ENCODE measurements around the gene EIF3F. TPM values are rescaled to one million over a fixed set of nuclear protein-coding genes. Genes with fewer than 3 reads are reported as not detected.

Gene EIF3F
- total and polyA plus RNA-seq, 4 donors, result 110 to 277 (median 217) TPM

DNA sequence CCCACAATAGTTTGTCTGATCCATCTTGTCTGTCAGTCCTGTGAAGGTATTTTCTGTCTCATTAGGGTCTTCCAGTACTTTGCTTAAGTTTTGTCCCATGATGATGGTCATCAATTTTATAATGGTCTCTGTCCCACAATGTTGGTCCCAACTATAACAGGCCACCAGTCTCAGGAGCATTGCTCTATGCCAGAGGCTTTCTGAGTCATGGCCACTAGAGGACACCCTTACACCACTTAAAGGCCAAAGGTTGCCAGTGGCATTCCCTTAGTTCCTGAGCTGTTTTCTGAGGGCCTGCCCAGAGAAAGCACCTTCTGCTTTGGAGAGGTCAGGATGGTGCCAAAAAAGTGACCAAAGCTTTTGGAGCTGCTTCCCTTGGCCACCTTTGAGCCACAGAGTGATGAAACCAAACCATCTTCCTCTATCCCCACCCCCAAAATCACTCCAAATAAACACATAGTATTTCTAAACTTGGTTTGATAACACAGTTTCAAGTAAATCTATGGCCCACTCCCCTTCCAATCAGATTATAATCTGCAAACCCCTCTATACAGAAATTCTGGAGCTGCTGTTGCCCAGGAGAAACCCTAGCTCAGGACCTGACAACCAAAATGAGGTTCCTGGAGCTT lies 19.3 kb downstream of the EIF3F start:
- peak in 4 of 6 donors; percentile 73 to 92 (median 82) for DNase-seq (ENCODE audit: low read depth in 4 of 6, low spot score in 6 of 6)
- Histone ChIP-seq H3K9me3 (ENCODE audit: control insufficient read depth, insufficient read depth, low read length) (no peaks in the 10 kb centered on the region), H3K36me3 (ENCODE audit: control insufficient read depth, insufficient read depth, low read length) (no peaks in the 10 kb centered on the region), H3K4me3 (ENCODE audit: low read depth, low read length) (no peak overlapping the region), H3K27me3 (ENCODE audit: control insufficient read depth, insufficient read depth, low read length) (peaks cover 2% of the 10 kb centered on the region), H3K27ac (ENCODE audit: low read depth, low read length) (no peak overlapping the region), H3K4me1 (ENCODE audit: control insufficient read depth, insufficient read depth, low read length) (peaks cover under 1% of the 10 kb centered on the region)

DNA sequence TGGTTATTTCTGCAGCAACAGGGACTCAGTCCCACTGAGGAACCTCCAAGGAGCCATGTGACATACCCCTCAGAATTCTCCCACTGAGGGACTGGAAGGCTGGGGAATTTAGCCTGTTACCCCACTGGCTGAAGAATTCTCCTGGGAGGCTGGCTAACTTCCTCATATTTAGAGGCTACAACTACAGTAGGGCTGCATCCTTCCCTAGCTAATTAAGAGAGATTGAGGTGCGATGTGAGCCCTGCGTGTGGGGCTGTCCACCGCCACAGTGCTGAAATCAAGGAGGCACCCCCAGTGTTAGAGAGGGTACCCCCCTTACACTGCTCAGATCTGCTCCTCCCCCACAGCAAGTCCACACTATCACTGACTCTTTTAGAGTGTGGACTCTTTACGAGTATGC lies 21.1 kb downstream of the EIF3F start:
- peaks cover 2% of the 10 kb centered on the region for H3K27me3 ChIP-seq (ENCODE audit: control insufficient read depth, insufficient read depth, low read length)
- DNase-seq (ENCODE audit: low read depth in 4 of 6, low spot score in 6 of 6), result no peak
- no peaks in the 10 kb centered on the region for H3K9me3 ChIP-seq (ENCODE audit: control insufficient read depth, insufficient read depth, low read length)
- H3K36me3 ChIP-seq (ENCODE audit: control insufficient read depth, insufficient read depth, low read length), result no peaks in the 10 kb centered on the region
- H3K27ac ChIP-seq (ENCODE audit: low read depth, low read length), result no peak overlapping the region
- H3K4me1 ChIP-seq (ENCODE audit: control insufficient read depth, insufficient read depth, low read length), result peaks cover 3% of the 10 kb centered on the region
- WGBS (ENCODE audit: insufficient coverage), result 60% methylated on average over 1 of the region's 4 CpGs
- H3K4me3 ChIP-seq (ENCODE audit: low read depth, low read length), result no peak overlapping the region

DNA sequence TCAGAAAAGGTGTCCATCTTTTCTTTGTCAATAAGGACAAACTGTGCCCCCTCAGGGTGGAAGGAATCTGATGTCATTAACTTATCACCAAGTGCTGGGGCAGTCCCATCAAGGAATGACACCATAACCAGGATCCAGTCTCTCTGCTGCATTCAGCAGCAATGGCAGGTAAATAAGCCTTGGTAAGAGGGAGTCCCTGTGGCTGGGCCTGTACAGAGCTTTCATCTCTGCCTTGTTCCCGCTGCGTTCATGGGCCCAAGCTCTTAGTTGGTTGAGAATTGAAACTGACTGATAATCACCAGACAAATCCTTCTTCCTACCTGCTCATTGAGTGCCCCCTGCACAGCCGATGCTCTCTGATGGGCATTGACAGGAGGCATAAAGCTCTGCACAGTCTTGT lies 22.7 kb downstream of the EIF3F start:
- DNase-seq (ENCODE audit: low read depth in 4 of 6, low spot score in 6 of 6), result no peak
- H3K4me3 ChIP-seq (ENCODE audit: low read depth, low read length), result no peak overlapping the region
- H3K9me3 ChIP-seq (ENCODE audit: control insufficient read depth, insufficient read depth, low read length), result no peaks in the 10 kb centered on the region
- H3K4me1 ChIP-seq (ENCODE audit: control insufficient read depth, insufficient read depth, low read length), result peaks cover 3% of the 10 kb centered on the region
- peaks cover 2% of the 10 kb centered on the region for H3K27me3 ChIP-seq (ENCODE audit: control insufficient read depth, insufficient read depth, low read length)
- no peaks in the 10 kb centered on the region for H3K36me3 ChIP-seq (ENCODE audit: control insufficient read depth, insufficient read depth, low read length)
- WGBS (ENCODE audit: insufficient coverage), result 96% methylated on average over 3 of the region's 3 CpGs
- H3K27ac ChIP-seq (ENCODE audit: low read depth, low read length), result no peak overlapping the region

DNA sequence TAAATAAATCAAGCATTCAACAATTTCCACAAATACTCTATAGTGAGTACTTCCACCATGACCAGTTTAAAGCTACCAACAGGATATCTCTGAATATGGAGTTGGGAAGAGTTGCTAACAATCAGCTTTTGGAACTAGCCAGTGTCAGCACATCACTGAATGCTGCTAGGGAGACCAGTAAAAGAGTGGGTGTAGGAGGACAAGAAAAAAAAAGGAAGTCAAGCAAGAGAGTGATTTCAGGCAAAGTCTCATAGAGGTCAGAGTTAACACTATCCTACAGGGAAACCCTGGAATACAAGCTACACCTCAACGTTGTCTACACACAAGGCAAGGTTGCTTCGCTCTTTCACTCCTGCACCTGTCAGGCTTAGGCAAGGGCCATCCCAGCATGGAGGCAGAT lies 24.2 kb downstream of the EIF3F start:
- DNase-seq (ENCODE audit: low read depth in 4 of 6, low spot score in 6 of 6), result no peak
- Histone ChIP-seq H3K9me3 (ENCODE audit: control insufficient read depth, insufficient read depth, low read length) (no peaks in the 10 kb centered on the region), H3K27ac (ENCODE audit: low read depth, low read length) (no peak overlapping the region), H3K36me3 (ENCODE audit: control insufficient read depth, insufficient read depth, low read length) (no peaks in the 10 kb centered on the region), H3K4me3 (ENCODE audit: low read depth, low read length) (no peak overlapping the region), H3K27me3 (ENCODE audit: control insufficient read depth, insufficient read depth, low read length) (no peaks in the 10 kb centered on the region), H3K4me1 (ENCODE audit: control insufficient read depth, insufficient read depth, low read length) (peaks cover 3% of the 10 kb centered on the region)
- 100% methylated on average over 1 of the region's 2 CpGs for WGBS (ENCODE audit: insufficient coverage)

DNA sequence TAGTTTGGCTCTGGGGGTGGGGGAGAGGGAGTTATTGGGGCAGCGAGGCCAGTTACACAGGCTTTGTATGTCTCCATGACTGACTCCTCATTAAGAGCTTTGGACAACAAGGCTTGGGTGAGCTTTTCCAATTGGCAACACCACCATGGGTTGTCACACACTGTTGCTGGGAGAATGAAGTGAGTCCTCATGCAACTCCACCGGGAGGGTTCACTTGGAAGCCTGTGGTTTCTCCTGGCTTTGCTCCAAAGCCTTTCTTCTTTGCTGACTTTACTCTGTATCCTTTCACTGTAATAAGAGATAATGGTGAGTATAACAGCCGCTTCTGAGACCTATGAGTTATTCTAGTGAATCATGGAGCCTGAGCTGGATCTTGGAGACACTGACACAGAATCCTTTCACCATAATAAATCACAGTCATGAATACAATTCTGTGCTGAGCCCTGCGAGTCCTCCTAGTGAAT lies 24.9 kb downstream of the EIF3F start:
- no peaks in the 10 kb centered on the region for H3K36me3 ChIP-seq (ENCODE audit: control insufficient read depth, insufficient read depth, low read length)
- no peaks in the 10 kb centered on the region for H3K27me3 ChIP-seq (ENCODE audit: control insufficient read depth, insufficient read depth, low read length)
- DNase-seq (ENCODE audit: low read depth in 4 of 6, low spot score in 6 of 6), result peak in 3 of 6 donors; percentile 42 to 78 (median 66)
- no peak overlapping the region for H3K27ac ChIP-seq (ENCODE audit: low read depth, low read length)
- no peaks in the 10 kb centered on the region for H3K9me3 ChIP-seq (ENCODE audit: control insufficient read depth, insufficient read depth, low read length)
- H3K4me1 ChIP-seq (ENCODE audit: control insufficient read depth, insufficient read depth, low read length), result peaks cover 3% of the 10 kb centered on the region
- no peak overlapping the region for H3K4me3 ChIP-seq (ENCODE audit: low read depth, low read length)
- WGBS (ENCODE audit: insufficient coverage), result 32% methylated on average over 2 of the region's 4 CpGs

DNA sequence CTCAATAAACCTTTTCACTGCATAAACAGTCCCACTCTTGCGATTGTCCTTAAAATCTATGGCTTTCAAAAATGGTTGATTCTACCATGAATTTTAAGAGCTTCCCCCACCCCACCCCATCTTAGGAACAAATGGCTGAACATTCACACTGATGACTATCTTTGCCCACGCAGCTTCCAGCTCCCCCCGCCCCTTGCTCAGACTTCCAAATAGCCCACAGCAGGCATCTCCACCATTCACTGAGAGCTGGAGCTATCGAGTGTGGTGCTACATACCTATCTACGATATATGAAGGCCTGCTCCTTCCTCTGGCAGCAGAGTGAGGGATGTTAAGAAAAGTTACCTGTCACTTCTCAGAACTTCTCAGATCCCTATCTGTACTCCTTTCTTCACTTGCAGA lies 26.7 kb downstream of the EIF3F start:
- Histone ChIP-seq H3K9me3 (ENCODE audit: control insufficient read depth, insufficient read depth, low read length) (no peaks in the 10 kb centered on the region), H3K27me3 (ENCODE audit: control insufficient read depth, insufficient read depth, low read length) (no peaks in the 10 kb centered on the region), H3K27ac (ENCODE audit: low read depth, low read length) (no peak overlapping the region), H3K4me3 (ENCODE audit: low read depth, low read length) (no peak overlapping the region), H3K36me3 (ENCODE audit: control insufficient read depth, insufficient read depth, low read length) (no peaks in the 10 kb centered on the region), H3K4me1 (ENCODE audit: control insufficient read depth, insufficient read depth, low read length) (peaks cover 12% of the 10 kb centered on the region)
- no peak for DNase-seq (ENCODE audit: low read depth in 4 of 6, low spot score in 6 of 6)
- 65% methylated on average over 3 of the region's 5 CpGs for WGBS (ENCODE audit: insufficient coverage)

DNA sequence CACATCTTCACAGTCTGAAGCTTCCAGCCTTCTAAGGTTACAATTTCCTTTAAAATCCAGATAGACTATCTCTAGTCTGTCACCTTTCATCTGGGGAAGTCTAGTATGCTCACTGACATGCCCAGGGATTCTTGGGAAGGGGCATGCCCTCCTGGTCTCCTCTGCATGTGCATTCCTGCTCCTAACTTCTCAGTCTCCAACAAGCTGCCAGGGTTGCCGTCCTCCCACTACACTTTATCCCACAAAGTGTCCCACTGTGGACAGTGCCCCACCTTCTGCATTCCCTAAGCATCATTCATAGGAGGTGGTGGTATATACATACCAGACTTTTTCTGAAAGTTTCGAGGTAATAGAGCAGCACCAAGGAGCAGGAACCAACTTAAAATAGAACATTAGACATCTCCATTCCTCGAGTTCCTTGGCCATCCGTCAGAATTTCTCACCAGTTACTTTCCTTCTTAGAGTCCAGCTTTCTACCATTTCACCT lies 28.7 kb downstream of the EIF3F start:
- Histone ChIP-seq H3K4me3 (ENCODE audit: low read depth, low read length) (no peak overlapping the region), H3K27me3 (ENCODE audit: control insufficient read depth, insufficient read depth, low read length) (no peaks in the 10 kb centered on the region), H3K27ac (ENCODE audit: low read depth, low read length) (no peak overlapping the region), H3K4me1 (ENCODE audit: control insufficient read depth, insufficient read depth, low read length) (peaks cover 17% of the 10 kb centered on the region), H3K36me3 (ENCODE audit: control insufficient read depth, insufficient read depth, low read length) (no peaks in the 10 kb centered on the region), H3K9me3 (ENCODE audit: control insufficient read depth, insufficient read depth, low read length) (no peaks in the 10 kb centered on the region)
- DNase-seq (ENCODE audit: low read depth in 4 of 6, low spot score in 6 of 6), result no peak
- WGBS (ENCODE audit: insufficient coverage), result 74% methylated on average over 3 of the region's 4 CpGs

DNA sequence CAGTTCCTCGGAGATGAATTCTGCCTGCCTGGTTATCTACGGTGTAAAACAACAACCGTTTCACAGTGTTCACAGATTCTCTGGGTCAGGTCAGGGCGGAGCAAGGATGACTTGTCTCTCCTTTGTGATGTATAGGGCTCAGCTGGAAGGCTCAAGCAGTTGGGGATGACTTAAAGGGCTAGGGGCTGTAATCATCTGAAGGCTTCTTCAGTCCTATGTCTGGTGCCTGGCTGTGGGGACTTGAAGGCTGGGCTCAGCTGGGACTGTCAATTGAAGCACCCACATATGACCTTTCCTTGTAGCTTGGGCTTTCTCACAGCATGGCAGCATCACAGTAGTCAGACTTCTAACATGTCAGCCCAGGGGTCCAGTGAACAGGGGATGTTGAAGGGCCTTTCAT lies 29.3 kb downstream of the EIF3F start:
- Histone ChIP-seq H3K4me1 (ENCODE audit: control insufficient read depth, insufficient read depth, low read length) (peaks cover 17% of the 10 kb centered on the region), H3K27ac (ENCODE audit: low read depth, low read length) (no peak overlapping the region), H3K36me3 (ENCODE audit: control insufficient read depth, insufficient read depth, low read length) (no peaks in the 10 kb centered on the region), H3K27me3 (ENCODE audit: control insufficient read depth, insufficient read depth, low read length) (no peaks in the 10 kb centered on the region), H3K4me3 (ENCODE audit: low read depth, low read length) (no peak overlapping the region), H3K9me3 (ENCODE audit: control insufficient read depth, insufficient read depth, low read length) (no peaks in the 10 kb centered on the region)
- 27% methylated on average over 4 of the region's 4 CpGs for WGBS (ENCODE audit: insufficient coverage)
- DNase-seq (ENCODE audit: low read depth in 4 of 6, low spot score in 6 of 6), result no peak

DNA sequence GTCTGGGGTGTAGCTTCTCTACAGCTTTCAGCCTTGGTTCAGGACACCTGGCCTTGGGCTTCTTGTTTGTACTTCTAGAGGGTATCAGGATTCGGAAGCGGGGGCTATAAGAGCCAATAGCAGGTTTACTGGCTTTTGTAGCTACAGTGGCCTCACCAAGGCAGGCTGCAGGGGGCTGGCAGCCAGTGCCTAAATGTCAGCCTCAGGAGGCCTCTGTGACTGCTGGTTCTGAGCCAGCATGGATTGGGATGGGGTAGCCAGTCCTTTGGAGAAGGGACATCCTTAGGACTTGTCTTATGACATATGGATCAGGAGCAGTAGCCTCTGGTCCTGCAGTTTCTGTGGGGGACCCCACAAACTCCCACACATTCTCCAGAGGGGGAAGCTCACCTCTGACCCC lies 29.9 kb downstream of the EIF3F start:
- H3K4me1 ChIP-seq (ENCODE audit: control insufficient read depth, insufficient read depth, low read length), result peaks cover 14% of the 10 kb centered on the region
- H3K27ac ChIP-seq (ENCODE audit: low read depth, low read length), result no peak overlapping the region
- no peak for DNase-seq (ENCODE audit: low read depth in 4 of 6, low spot score in 6 of 6)
- H3K9me3 ChIP-seq (ENCODE audit: control insufficient read depth, insufficient read depth, low read length), result no peaks in the 10 kb centered on the region
- no peak overlapping the region for H3K4me3 ChIP-seq (ENCODE audit: low read depth, low read length)
- WGBS (ENCODE audit: insufficient coverage), result 100% methylated on average over 2 of the region's 2 CpGs
- H3K27me3 ChIP-seq (ENCODE audit: control insufficient read depth, insufficient read depth, low read length), result no peaks in the 10 kb centered on the region
- H3K36me3 ChIP-seq (ENCODE audit: control insufficient read depth, insufficient read depth, low read length), result no peaks in the 10 kb centered on the region

DNA sequence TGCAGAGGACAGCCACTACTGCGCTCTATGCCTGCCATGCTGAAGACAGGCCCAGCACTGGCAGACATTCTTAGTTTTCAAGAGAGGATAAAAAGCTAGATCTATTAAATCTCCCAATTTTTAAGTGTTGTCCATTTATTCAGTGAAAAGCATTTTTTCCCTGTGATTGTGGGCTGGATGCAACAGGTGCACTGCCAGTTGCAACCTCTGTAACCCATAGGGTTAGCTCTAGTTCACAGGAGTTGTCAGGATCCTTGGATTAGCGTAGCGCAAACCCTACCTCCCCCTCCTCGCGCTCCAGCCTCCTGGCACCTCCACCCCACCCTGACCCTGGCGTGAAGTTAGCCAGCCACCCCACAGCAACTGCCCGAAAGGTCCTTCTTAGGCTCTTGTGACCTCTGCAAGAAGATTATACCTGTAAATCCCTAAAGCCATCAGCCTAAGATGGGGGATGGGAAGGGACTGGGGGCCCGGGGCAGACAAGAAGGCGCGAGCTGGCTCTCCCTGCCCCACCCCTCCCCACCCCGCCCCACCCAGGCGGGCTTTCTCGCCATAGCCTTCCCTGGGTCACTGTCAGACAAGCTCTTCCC lies 30.9 kb downstream of the EIF3F start:
- DNase-seq (ENCODE audit: low read depth in 4 of 6, low spot score in 6 of 6), result no peak
- Histone ChIP-seq H3K9me3 (ENCODE audit: control insufficient read depth, insufficient read depth, low read length) (no peaks in the 10 kb centered on the region), H3K36me3 (ENCODE audit: control insufficient read depth, insufficient read depth, low read length) (no peaks in the 10 kb centered on the region), H3K27me3 (ENCODE audit: control insufficient read depth, insufficient read depth, low read length) (no peaks in the 10 kb centered on the region), H3K27ac (ENCODE audit: low read depth, low read length) (peak overlapping the region; percentile 76), H3K4me3 (ENCODE audit: low read depth, low read length) (peak overlapping the region; percentile 63), H3K4me1 (ENCODE audit: control insufficient read depth, insufficient read depth, low read length) (peaks cover 14% of the 10 kb centered on the region)
- WGBS (ENCODE audit: insufficient coverage), result 42% methylated on average over 4 of the region's 13 CpGs
